H9 (cell line): ENCODE measurements around the gene HM13. TPM values are rescaled to one million over a fixed set of nuclear protein-coding genes. Genes with fewer than 3 reads are reported as not detected.

Experiments used
- DNase-seq: peaks from one replicate; pipeline ENCODE4 v3.0.0-alpha.2; 2017
- H2AFZ ChIP-seq: one replicate; pipeline ENCODE4 v1.6.1; 2013; ENCODE audit warnings: mild to moderate bottlenecking, low read length, control low read depth, moderate library complexity
- H2AK5ac ChIP-seq: 2 replicates; pipeline ENCODE4 v1.6.1; 2013; ENCODE audit warnings: low read length, control low read depth, mixed read lengths; ENCODE audit not compliant: insufficient read length
- H2BK120ac ChIP-seq: one replicate; pipeline ENCODE4 v1.6.1; 2013; ENCODE audit warnings: low read depth, mild to moderate bottlenecking, low read length, control low read depth, inconsistent platforms; ENCODE audit not compliant: poor library complexity, severe bottlenecking
- H2BK12ac ChIP-seq: 2 replicates; pipeline ENCODE4 v1.6.1; 2013; ENCODE audit warnings: low read length, control low read depth, mixed read lengths, low read depth; ENCODE audit not compliant: insufficient read length
- H2BK15ac ChIP-seq: 2 replicates; pipeline ENCODE4 v1.6.1; 2013; ENCODE audit warnings: low read depth, low read length, control low read depth
- H2BK20ac ChIP-seq: one replicate; pipeline ENCODE4 v1.6.1; 2013; ENCODE audit warnings: low read depth, mild to moderate bottlenecking, low read length, control low read depth, inconsistent platforms; ENCODE audit not compliant: poor library complexity, severe bottlenecking
- H2BK5ac ChIP-seq: 2 replicates; pipeline ENCODE4 v1.6.1; 2013; ENCODE audit warnings: low read length, control low read depth, mixed read lengths; ENCODE audit not compliant: insufficient read length
- H3K14ac ChIP-seq: 2 replicates; pipeline ENCODE4 v1.6.1; 2013; ENCODE audit warnings: low read length, control low read depth; ENCODE audit not compliant: insufficient read depth
- H3K18ac ChIP-seq: 2 replicates; pipeline ENCODE4 v1.6.1; 2013; ENCODE audit warnings: low read depth, mild to moderate bottlenecking, mixed read lengths, low read length, control low read depth; ENCODE audit not compliant: insufficient read length
- H3K23ac ChIP-seq: 2 replicates; pipeline ENCODE4 v1.6.1; 2013; ENCODE audit warnings: low read length, control low read depth, mixed read lengths, low read depth; ENCODE audit not compliant: insufficient read length
- H3K23me2 ChIP-seq: 2 replicates; pipeline ENCODE4 v1.6.1; 2013; ENCODE audit warnings: low read depth, mild to moderate bottlenecking, mixed read lengths, low read length, control low read depth; ENCODE audit not compliant: insufficient read length, poor library complexity, severe bottlenecking
- H3K27ac ChIP-seq: 2 replicates; pipeline ENCODE4 v1.5.1; 2013; ENCODE audit warnings: low read length, control low read depth, mixed read lengths, low read depth; ENCODE audit not compliant: insufficient read length
- H3K27me3 ChIP-seq: 2 replicates; pipeline ENCODE4 v1.6.1; 2013; ENCODE audit warnings: low read length, control low read depth, inconsistent platforms; ENCODE audit not compliant: insufficient read depth
- H3K4ac ChIP-seq: 2 replicates; pipeline ENCODE4 v1.6.1; 2013; ENCODE audit warnings: low read depth, mild to moderate bottlenecking, control low read depth, inconsistent platforms, low read length, moderate library complexity
- H3K4me1 ChIP-seq: 2 replicates; pipeline ENCODE4 v1.6.1; 2013; ENCODE audit warnings: low read length, control low read depth, inconsistent platforms; ENCODE audit not compliant: insufficient read depth
- H3K4me2 ChIP-seq: 2 replicates; pipeline ENCODE4 v1.6.1; 2013; ENCODE audit warnings: low read length, control low read depth, mixed read lengths; ENCODE audit not compliant: insufficient read length, insufficient read depth
- H3K56ac ChIP-seq: 2 replicates; pipeline ENCODE4 v1.6.1; 2013; ENCODE audit warnings: low read depth, mild to moderate bottlenecking, mixed read lengths, low read length, control low read depth; ENCODE audit not compliant: insufficient read length
- H3K79me1 ChIP-seq: 2 replicates; pipeline ENCODE4 v1.6.1; 2013; ENCODE audit warnings: low read depth, mild to moderate bottlenecking, moderate library complexity, low read length, control low read depth, inconsistent platforms; ENCODE audit not compliant: insufficient read depth, poor library complexity, severe bottlenecking
- H3K79me2 ChIP-seq: 2 replicates; pipeline ENCODE4 v1.6.1; 2013; ENCODE audit warnings: low read length, control low read depth, inconsistent platforms; ENCODE audit not compliant: insufficient read depth
- H3K9ac ChIP-seq: 2 replicates; pipeline ENCODE4 v1.6.1; 2013; ENCODE audit warnings: low read length, control low read depth, mixed read lengths; ENCODE audit not compliant: insufficient read length; ENCODE audit errors: extremely low read depth
- H3K9me3 ChIP-seq: one replicate; pipeline ENCODE4 v1.6.1; 2013; ENCODE audit warnings: low read depth, low read length, inconsistent platforms; ENCODE audit not compliant: control insufficient read depth
- H3T11ph ChIP-seq: one replicate; pipeline ENCODE4 v1.6.1; 2013; ENCODE audit warnings: mild to moderate bottlenecking, low read length, control low read depth, inconsistent platforms
- H4K20me1 ChIP-seq: one replicate; pipeline ENCODE4 v1.6.1; 2013; ENCODE audit not compliant: control insufficient read depth, insufficient read length, insufficient read depth
- H4K5ac ChIP-seq: 2 replicates; pipeline ENCODE4 v1.6.1; 2013; ENCODE audit warnings: low read depth, mild to moderate bottlenecking, mixed read lengths, low read length, control low read depth; ENCODE audit not compliant: insufficient read length
- H4K8ac ChIP-seq: replicated peaks from 2 replicates; pipeline ENCODE4 v1.6.1; 2013; ENCODE audit warnings: low read length, control low read depth, mixed read lengths, low read depth; ENCODE audit not compliant: insufficient read length
- H4K91ac ChIP-seq: 2 replicates; pipeline ENCODE4 v1.6.1; 2013; ENCODE audit warnings: low read depth, mild to moderate bottlenecking, moderate library complexity, mixed read lengths, low read length, control low read depth; ENCODE audit not compliant: insufficient read length
- H3K27ac Mint-ChIP-seq, 3 experiments: 2 replicates in 2 of 3; 3 replicates in 1 of 3; pipeline ENCODE4 v1.8.0; 2020 to 2021; ENCODE audit warnings: mixed read lengths in 3 of 3, mild to moderate bottlenecking in 1 of 3, moderate library complexity in 1 of 3
- H3K27me3 Mint-ChIP-seq: 2 replicates; pipeline ENCODE4 v1.8.0; 2021; ENCODE audit warnings: low read depth, mild to moderate bottlenecking, moderate library complexity, mixed read lengths
- H3K36me3 Mint-ChIP-seq, 3 experiments: 2 replicates in 2 of 3; 3 replicates in 1 of 3; pipeline ENCODE4 v1.8.0; 2020 to 2021; ENCODE audit warnings: low read depth in 3 of 3, mixed read lengths in 3 of 3; ENCODE audit not compliant: insufficient read depth in 1 of 3
- H3K4me1 Mint-ChIP-seq, 2 experiments: 2 replicates each; pipeline ENCODE4 v1.8.0; 2020; ENCODE audit warnings: mixed read lengths in 2 of 2
- H3K4me3 Mint-ChIP-seq, 2 experiments: 2 replicates in 1 of 2; 3 replicates in 1 of 2; pipeline ENCODE4 v1.8.0; 2020 to 2021; ENCODE audit warnings: mild to moderate bottlenecking in 2 of 2, mixed read lengths in 2 of 2, moderate library complexity in 1 of 2
- H3K9me3 Mint-ChIP-seq, 2 experiments: 2 replicates in 1 of 2; 3 replicates in 1 of 2; pipeline ENCODE4 v1.8.0; 2020; ENCODE audit warnings: mild to moderate bottlenecking in 2 of 2, mixed read lengths in 2 of 2, moderate library complexity in 1 of 2
- total RNA-seq: library from RNA; stranded (reverse); gene quantifications from 2 replicates; pipeline ENCODE4 v1.2.1, GENCODE V29; 2021
- TF ChIP-seq, protein P1 (sequence below): fragments of 200-600 bp; sonication (generic); conservative IDR thresholded peaks from 3 replicates; pipeline ENCODE4 v1.8.0; 2021; ENCODE audit warnings: antibody characterized with exemption, mild to moderate bottlenecking

The HM13 gene
- total RNA-seq, 1 experiment from 2014 or later: 169 TPM

- no peaks in the 10 kb centered on the region for H3K9me3 Mint-ChIP-seq
- Histone ChIP-seq H3K4me1 (no peaks in the 10 kb centered on the region; the same call in 1 of the 2 replicates), H3K9ac (no peak overlapping the region), H3K23ac (no peak overlapping the region), H2BK120ac (no peak overlapping the region), H3K14ac (no peak overlapping the region), H2AFZ (no peak overlapping the region), H3K79me2 (no peaks in the 10 kb centered on the region), H4K20me1 (no peaks in the 10 kb centered on the region), H3K27me3 (no peaks in the 10 kb centered on the region), H2AK5ac (no peak overlapping the region), H2BK12ac (no peak overlapping the region), H3K18ac (no peak overlapping the region), H3K56ac (no peak overlapping the region), H3K27ac (no peak overlapping the region), H3K4ac (no peak overlapping the region), H3K79me1 (no peaks in the 10 kb centered on the region), H2BK15ac (no peak overlapping the region), H3K9me3 (no peaks in the 10 kb centered on the region), H4K5ac (no peak overlapping the region), H4K8ac (no peak overlapping the region), H4K91ac (no peak overlapping the region), H2BK20ac (no peak overlapping the region), H3T11ph (no peak overlapping the region), H3K23me2 (peaks cover 3% of the 10 kb centered on the region), H2BK5ac (no peak overlapping the region), H3K4me2 (no peak overlapping the region)
- TF ChIP-seq, protein P1, sequence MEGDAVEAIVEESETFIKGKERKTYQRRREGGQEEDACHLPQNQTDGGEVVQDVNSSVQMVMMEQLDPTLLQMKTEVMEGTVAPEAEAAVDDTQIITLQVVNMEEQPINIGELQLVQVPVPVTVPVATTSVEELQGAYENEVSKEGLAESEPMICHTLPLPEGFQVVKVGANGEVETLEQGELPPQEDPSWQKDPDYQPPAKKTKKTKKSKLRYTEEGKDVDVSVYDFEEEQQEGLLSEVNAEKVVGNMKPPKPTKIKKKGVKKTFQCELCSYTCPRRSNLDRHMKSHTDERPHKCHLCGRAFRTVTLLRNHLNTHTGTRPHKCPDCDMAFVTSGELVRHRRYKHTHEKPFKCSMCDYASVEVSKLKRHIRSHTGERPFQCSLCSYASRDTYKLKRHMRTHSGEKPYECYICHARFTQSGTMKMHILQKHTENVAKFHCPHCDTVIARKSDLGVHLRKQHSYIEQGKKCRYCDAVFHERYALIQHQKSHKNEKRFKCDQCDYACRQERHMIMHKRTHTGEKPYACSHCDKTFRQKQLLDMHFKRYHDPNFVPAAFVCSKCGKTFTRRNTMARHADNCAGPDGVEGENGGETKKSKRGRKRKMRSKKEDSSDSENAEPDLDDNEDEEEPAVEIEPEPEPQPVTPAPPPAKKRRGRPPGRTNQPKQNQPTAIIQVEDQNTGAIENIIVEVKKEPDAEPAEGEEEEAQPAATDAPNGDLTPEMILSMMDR: no peak
- no peaks in the 10 kb centered on the region; the same call in 1 of the 2 replicates for H3K27me3 Mint-ChIP-seq
- DNase-seq: no peak
- peaks cover 14 to 67% (median 14%) of the 10 kb centered on the region in 3 experiments; a peak in 6 of 7 replicates for H3K36me3 Mint-ChIP-seq
- H3K4me3 Mint-ChIP-seq: no peak overlapping the region; a peak in 1 of 5 replicates
- peaks cover 37 to 57% of the 10 kb centered on the region in 2 experiments for H3K4me1 Mint-ChIP-seq
- peak overlapping the region in 1 of 3 experiments; percentile 26; a peak in 3 of 7 replicates for H3K27ac Mint-ChIP-seq
Observed at GRCh38 chr20:31567380-31567720, 53.1 kb downstream of the HM13 start.
